Erythroblast (primary cell): Measurements from ENCODE around the gene TFG.

Experiments
- GATA1 ChIP-seq: IDR thresholded peaks from 2 replicates; pipeline ENCODE4 v1.6.1; 2011; ENCODE audit warnings: low read depth, mild to moderate bottlenecking, control low read depth, low read length, moderate library complexity
- POLR2A ChIP-seq: IDR thresholded peaks from 2 replicates; pipeline ENCODE4 v1.6.1; 2011; ENCODE audit warnings: mild to moderate bottlenecking, low read length

GRCh38 chr3:100698736-100699135 is 10.6 kb upstream of the TFG start:
- TF ChIP-seq POLR2A (no peak), GATA1 (no peak)
